UCSD-AML1 (cell line): ENCODE measurements around the gene EXOC5.

Experiments used
- DNase-seq: peaks from one replicate; lab custom pipeline; 2025; ENCODE audit not compliant: unreplicated experiment; lab: John Stamatoyannopoulos, UW

The EXOC5 gene

DNA sequence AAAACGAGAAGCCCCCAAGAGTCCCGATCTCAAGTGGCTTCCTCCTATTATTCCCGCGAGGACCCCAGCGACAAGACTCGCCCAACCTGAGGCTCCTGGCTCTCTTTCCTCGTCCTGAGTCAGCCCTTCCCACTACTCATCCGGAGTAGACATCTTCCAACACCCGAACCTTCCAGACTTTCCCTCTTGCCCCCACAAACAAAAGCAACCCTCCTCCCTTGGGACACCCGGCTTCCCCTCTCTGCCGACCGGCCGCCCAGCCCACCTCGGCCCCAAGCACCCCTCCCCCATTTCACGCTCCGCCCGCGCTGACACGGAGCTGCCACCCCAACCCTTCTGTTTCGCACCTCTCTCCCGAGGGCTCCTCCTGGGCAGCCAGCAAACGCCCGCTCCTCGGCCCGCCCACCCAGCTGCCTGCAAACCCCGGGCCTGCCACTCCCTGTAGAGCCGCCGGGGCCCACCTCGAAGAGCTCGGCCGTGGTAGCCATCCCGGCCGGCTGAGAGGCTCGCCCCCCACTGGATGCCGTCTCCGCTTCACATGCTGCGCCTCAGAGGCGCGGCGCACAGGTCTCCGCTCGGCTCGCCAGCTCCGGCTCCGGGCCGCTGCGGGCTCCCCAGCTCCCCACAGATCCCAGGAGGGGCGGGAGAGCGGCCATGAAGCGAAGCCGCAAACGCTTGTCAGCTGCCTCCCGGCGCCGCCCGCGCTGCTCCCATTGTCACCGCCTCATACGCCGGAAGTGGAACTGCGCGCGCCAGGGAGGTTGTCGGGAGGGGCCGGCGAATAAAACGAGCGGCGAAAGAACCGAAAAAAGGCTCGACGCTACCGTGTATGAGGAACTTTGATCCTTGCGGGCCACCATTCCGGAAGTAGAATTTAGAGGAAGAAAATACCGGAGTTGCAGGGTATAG, at the start of gene EXOC5, which contains the start of gene AP5M1:
TSS of gene EXOC5 (minus strand) at position 745 of the 909 bp plus-strand sequence. CDS start at position 488, 257 bp downstream.
TSS of gene AP5M1 (plus strand) at position 811 of the 909 bp plus-strand sequence. CDS start 344 bp downstream, outside the sequence.
- DNase-seq: peak; percentile 93

DNA sequence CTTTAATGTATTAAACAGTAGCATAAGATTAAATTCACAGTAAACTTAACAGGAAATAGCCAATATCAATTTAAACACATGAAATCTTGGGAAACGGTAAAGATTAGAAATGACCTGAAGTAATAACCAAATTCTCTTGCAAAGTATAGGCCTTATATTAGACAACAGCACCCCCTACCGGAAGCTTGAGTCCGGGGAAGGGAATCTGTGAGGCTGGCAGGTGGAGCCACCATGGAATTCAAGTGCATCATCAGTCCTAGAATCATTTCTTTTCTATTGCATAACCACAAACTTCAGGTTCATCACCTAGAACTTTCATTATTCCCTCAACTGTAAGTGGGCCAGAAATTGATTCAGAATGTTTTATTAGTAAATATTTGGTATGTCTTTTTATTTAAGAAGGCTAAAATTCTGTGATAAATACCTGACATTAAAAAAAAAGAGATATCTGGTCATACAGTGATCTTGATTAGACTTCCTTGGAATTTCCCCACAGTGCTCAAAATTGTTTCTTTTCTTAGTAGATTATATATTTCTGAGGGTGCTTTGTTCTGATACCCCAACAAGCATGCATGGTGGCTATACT, 48.6 kb upstream of the EXOC5 start:
- DNase-seq: peak; percentile 27

GRCh38 chr14:57314396-57315089, 45.8 kb upstream of the EXOC5 start:
- peak; percentile 20 for DNase-seq

GRCh38 chr14:57302883-57303282, 34.2 kb upstream of the EXOC5 start:
- no peak for DNase-seq

- DNase-seq: no peak
Measured at GRCh38 chr14:57299511-57299910, 30.8 kb upstream of the EXOC5 start.

GRCh38 chr14:57297852-57298251, 29.1 kb upstream of the EXOC5 start:
- DNase-seq: no peak

DNA sequence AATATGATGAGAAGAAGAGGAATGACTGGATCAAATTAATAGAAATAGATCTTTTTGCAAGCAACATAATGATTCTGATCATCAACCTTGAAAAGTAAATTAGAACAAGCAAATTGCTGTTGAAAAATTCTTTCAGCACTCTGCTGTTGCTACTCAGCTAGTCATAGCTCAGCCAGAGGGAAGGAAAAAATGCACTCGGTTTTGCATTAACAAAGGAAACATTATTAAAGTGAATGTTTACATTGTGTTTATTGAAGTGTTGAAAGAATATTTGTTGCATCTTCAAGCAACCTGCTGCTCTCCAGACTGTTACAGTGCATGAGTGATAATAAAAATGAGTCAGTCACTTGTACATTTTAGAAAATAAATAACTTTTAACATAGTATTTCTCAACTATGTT, 26.5 kb upstream of the EXOC5 start:
- DNase-seq: no peak

GRCh38 chr14:57293866-57294837, 25.4 kb upstream of the EXOC5 start:
- DNase-seq: no peak

- no peak for DNase-seq
Measured at GRCh38 chr14:57291692-57292647, 23.3 kb upstream of the EXOC5 start.

- DNase-seq: no peak
Measured at GRCh38 chr14:57290751-57291150, 22.0 kb upstream of the EXOC5 start.

DNA sequence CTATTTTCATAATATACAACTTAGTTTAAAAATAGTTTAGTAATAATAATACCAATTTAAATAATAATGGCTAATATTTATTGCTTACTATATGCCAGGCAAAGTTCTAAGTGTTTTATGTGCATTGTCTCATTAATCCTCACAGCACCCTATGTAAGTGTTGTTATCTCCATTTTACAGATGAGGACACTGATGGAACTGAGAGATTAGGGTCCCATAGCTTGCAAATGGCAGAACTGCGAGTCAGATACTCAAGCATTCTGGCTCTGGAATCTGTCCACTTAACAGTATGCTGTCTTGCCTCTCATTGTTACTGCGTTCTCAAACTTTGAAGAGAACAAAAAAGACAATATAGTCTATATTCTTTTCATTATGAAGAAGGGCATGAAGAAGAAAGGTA, 19.0 kb upstream of the EXOC5 start:
- DNase-seq: no peak

- DNase-seq: no peak
Measured at GRCh38 chr14:57277062-57277461, 8.4 kb upstream of the EXOC5 start.

DNA sequence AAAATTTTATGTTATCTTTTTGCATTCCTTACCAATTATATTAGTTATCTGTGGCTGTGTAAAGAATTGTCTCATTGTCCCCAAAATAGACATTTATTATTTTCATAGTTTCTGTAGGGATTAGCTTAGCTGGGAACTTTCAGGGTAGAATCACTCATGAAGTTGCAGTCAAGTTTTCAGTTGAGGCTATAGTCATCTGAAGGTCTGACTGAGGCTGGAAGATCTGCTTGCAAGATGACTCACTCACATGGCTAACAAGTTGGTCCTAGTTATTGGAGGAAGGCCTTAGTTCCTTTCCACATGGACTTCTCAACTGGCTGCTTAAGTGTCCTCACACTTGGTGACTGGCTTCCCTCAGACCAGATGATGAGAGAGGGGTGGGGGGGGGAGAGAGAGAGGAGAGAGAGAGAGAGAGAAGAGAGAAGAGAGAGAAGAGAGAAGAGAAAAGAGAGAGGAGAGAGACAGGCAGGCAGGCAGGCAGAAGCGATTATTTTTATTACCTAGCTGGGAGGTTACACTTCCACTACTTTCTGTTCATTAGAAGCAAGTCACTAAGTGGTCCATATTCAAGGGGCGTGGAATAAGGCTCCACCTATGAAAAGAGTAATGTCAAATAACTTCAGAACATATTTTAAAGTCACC, 6.4 kb upstream of the EXOC5 start:
- no peak for DNase-seq

- no peak for DNase-seq
Measured at GRCh38 chr14:57274551-57274950, 5.8 kb upstream of the EXOC5 start.

GRCh38 chr14:57273236-57273635, 4.5 kb upstream of the EXOC5 start:
- no peak for DNase-seq

GRCh38 chr14:57266065-57266464, 2.6 kb downstream of the EXOC5 start:
- DNase-seq: no peak

DNA sequence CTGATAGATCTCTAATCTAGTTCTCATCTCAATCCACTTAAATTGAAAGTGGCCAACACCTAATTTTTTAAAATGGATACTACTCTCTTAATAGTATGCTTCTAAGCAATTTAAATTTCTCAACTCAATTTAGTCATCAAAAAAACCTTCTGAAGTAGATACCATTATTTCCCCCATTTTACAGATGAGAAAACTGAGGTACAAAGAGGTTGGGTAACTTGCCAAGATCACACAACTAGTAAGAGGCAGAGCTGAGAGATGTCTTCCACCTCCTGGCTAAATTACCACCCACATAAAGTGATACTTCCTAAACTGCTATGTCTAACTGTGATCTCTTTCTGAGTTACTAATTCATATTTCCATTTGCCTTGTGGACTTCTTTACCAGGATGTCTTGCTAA, 6.6 kb downstream of the EXOC5 start:
- no peak for DNase-seq

- no peak for DNase-seq
Measured at GRCh38 chr14:57261604-57262003, 7.1 kb downstream of the EXOC5 start.

DNA sequence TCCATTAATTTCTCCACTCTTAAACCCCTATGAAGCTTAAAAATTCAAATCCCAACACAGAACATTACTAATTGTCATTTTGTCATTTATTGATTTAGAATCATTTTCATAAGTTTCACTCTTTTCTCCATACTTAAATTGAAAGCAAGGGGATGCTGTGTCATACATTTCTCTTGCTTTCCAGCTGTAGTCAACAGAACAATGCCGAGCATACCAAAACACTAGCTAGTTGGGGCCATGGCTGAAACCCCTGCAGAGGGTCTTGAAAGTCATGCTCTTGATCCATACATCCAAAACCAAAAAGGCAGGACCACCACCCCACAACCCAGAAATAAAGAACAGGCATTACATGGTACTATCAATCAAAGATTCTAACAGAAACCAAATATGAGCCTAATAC, 9.0 kb downstream of the EXOC5 start:
- DNase-seq: no peak
